CD4-positive, alpha-beta T cell (primary cell): ENCODE data around the gene SNX11. TPM values are rescaled to one million over a fixed set of nuclear protein-coding genes. Genes with fewer than 3 reads are reported as not detected.

ENCODE experiments used
- ATAC-seq: fragments of 200-7000 bp; cut with Tn5 transposase; one replicate; pipeline ENCODE4 v1.10.0; 2022; ENCODE audit warnings: mild to moderate bottlenecking; ENCODE audit not compliant: poor library complexity
- CTCF ChIA-PET: fragments of 350-600 bp; sonication (Branson Sonifier 250); formaldehyde crosslinking; loops from one replicate; lab custom pipeline; 2021; ENCODE audit warnings: antibody characterized with exemption, inconsistent platforms; lab: Charles Lee
- POLR2A ChIA-PET: fragments of 350-600 bp; sonication (Branson Sonifier 250); formaldehyde crosslinking; loops from one replicate; lab custom pipeline; 2021; ENCODE audit warnings: antibody characterized with exemption, inconsistent platforms; lab: Charles Lee
- DNase-seq, 14 experiments: peaks; one replicate each; pipeline ENCODE4 v3.0.0-alpha.2; 2013 to 2020; ENCODE audit warnings: mixed read lengths in 2 of 14
- H3K27ac ChIP-seq, 2 donors: one replicate each; pipeline versions ENCODE4 v1.5.1 to v1.7.0; 2013; ENCODE audit warnings: low read length in 2 of 2, low read depth in 1 of 2, mild to moderate bottlenecking in 1 of 2
- H3K27me3 ChIP-seq, 2 experiments: 1 replicate in 1 of 2; 2 replicates in 1 of 2; pipeline versions ENCODE4 v1.6.1 to v1.7.0; 2013; ENCODE audit warnings: low read length in 2 of 2, control low read depth in 1 of 2, mild to moderate bottlenecking in 1 of 2, moderate library complexity in 1 of 2; ENCODE audit not compliant: insufficient read depth in 2 of 2, control insufficient read depth in 1 of 2
- H3K36me3 ChIP-seq: one replicate; pipeline ENCODE4 v1.6.1; 2013; ENCODE audit warnings: low read length, control low read depth; ENCODE audit not compliant: insufficient read depth
- H3K4me1 ChIP-seq: one replicate; pipeline ENCODE4 v1.6.1; 2013; ENCODE audit warnings: low read length, control low read depth; ENCODE audit not compliant: insufficient read depth
- H3K4me3 ChIP-seq: one replicate; pipeline ENCODE4 v1.5.1; 2013; ENCODE audit warnings: mild to moderate bottlenecking, low read length, moderate library complexity
- H3K9me3 ChIP-seq, 2 experiments: 1 replicate in 1 of 2; 2 replicates in 1 of 2; pipeline versions ENCODE4 v1.6.1 to v1.7.0; 2013; ENCODE audit warnings: low read length in 2 of 2, mild to moderate bottlenecking in 2 of 2, control low read depth in 1 of 2, moderate library complexity in 1 of 2; ENCODE audit not compliant: control insufficient read depth in 1 of 2, insufficient read depth in 1 of 2
- H3K27ac Mint-ChIP-seq: one replicate; pipeline ENCODE4 v1.8.0; 2020; ENCODE audit warnings: mixed read lengths
- H3K27me3 Mint-ChIP-seq: one replicate; pipeline ENCODE4 v1.8.0; 2021; ENCODE audit warnings: mixed read lengths
- H3K36me3 Mint-ChIP-seq: one replicate; pipeline ENCODE4 v1.8.0; 2021; ENCODE audit warnings: low read depth, mixed read lengths
- H3K4me1 Mint-ChIP-seq: one replicate; pipeline ENCODE4 v1.8.0; 2021; ENCODE audit warnings: low read depth, mixed read lengths
- H3K4me3 Mint-ChIP-seq: one replicate; pipeline ENCODE4 v1.8.0; 2020; ENCODE audit warnings: mild to moderate bottlenecking, mixed read lengths
- H3K9me3 Mint-ChIP-seq: one replicate; pipeline ENCODE4 v1.8.0; 2020; ENCODE audit warnings: mixed read lengths
- intact Hi-C, 2 experiments: fragments of 100-400 bp; cut with DNase I in 1 of 2; cut with micrococcal nuclease in 1 of 2; formaldehyde crosslinking; loops; one replicate each; pipeline versions ENCODE4 v1.15.1 to v1.9.0; 2023 to 2025; cut with DNase I, micrococcal nuclease
- total RNA-seq, 174 experiments: library from RNA in 2 of 174; stranded (reverse) in 2 of 174; gene quantifications; one replicate each; pipeline ENCODE4 v1.2.3 and lab custom pipeline; 2021 to 2026
- TF ChIP-seq, protein P1 (sequence below): fragments of 200-600 bp; IDR thresholded peaks from one replicate; pipeline ENCODE4 v1.8.0; 2022; ENCODE audit warnings: antibody characterized with exemption, mild to moderate bottlenecking

SNX11 gene
- total RNA-seq, 2 experiments from 2014 or later = 6.8 to 8.7 TPM

DNA sequence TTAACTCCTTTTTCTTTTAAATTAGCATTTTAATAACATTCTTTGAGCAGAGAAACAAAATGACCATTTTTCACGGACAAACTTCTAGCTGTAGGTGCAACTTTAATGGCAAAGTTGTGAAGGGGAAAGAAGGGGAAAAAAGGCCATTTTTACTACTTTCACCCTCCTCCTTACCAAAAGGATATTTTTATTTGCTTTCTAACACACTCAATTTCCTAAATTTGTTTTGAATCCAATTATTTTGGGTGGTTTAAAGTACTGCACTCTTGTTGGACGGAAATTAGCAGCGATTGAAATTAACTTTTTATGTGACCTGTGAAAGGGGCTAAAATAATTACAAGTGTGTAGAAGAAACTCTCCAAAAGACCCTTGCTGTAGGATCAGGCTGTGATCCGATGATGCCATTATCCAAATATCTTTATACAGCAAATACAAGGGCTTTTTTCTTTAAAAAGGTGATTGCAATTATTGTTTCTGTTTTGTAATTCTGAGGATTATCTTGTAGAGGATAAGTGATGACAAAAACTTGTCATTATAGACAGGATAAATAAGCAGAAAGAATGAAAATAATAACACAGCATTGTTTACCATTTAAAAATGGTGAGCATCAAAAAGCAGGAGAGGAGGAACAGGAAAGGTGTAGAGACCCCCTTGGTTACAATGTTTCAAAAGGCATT is 42.4 kb downstream of the SNX11 start:
- POLR2A ChIA-PET = no interaction called here
- H3K27me3 Mint-ChIP-seq = no peaks in the 10 kb centered on the region
- no peaks in the 10 kb centered on the region for H3K9me3 ChIP-seq
- DNase-seq = no peak
- peaks cover 67% of the 10 kb centered on the region for H3K36me3 ChIP-seq
- no peak overlapping the region for H3K4me3 ChIP-seq
- H3K27me3 ChIP-seq = no peaks in the 10 kb centered on the region
- no peaks in the 10 kb centered on the region for H3K4me1 ChIP-seq
- no peak overlapping the region for H3K27ac Mint-ChIP-seq
- no peak overlapping the region for H3K27ac ChIP-seq
- peaks cover 10% of the 10 kb centered on the region for H3K4me1 Mint-ChIP-seq
- no peak overlapping the region for H3K4me3 Mint-ChIP-seq
- no peak for ATAC-seq
- intact Hi-C loops = no loop called here
- TF ChIP-seq, protein P1, sequence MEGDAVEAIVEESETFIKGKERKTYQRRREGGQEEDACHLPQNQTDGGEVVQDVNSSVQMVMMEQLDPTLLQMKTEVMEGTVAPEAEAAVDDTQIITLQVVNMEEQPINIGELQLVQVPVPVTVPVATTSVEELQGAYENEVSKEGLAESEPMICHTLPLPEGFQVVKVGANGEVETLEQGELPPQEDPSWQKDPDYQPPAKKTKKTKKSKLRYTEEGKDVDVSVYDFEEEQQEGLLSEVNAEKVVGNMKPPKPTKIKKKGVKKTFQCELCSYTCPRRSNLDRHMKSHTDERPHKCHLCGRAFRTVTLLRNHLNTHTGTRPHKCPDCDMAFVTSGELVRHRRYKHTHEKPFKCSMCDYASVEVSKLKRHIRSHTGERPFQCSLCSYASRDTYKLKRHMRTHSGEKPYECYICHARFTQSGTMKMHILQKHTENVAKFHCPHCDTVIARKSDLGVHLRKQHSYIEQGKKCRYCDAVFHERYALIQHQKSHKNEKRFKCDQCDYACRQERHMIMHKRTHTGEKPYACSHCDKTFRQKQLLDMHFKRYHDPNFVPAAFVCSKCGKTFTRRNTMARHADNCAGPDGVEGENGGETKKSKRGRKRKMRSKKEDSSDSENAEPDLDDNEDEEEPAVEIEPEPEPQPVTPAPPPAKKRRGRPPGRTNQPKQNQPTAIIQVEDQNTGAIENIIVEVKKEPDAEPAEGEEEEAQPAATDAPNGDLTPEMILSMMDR = no peak
- CTCF ChIA-PET = no interaction called here
- H3K9me3 Mint-ChIP-seq = no peaks in the 10 kb centered on the region
- H3K36me3 Mint-ChIP-seq = peaks cover 92% of the 10 kb centered on the region

DNA sequence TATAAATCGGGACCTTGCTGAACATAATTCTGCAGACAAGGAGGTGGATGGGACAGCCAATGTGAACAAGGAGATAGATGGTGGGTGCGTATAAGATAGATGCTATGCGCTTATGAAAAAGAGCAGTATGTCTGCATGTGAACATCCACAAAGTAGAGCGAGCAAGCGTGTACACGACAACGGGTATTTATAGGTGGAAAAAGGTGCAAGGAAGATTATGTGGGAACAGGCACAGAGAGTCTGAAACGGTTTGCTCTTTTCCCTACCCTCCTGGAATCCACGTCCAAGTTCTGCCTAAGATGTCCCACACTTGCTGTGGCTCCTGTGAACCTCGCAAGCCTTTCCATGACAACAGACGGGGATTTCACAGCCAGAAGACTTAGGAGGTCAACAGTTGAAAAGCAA is 43.0 kb downstream of the SNX11 start:
- no peak for ATAC-seq
- Mint-ChIP-seq H3K9me3 (no peaks in the 10 kb centered on the region), H3K27ac (no peak overlapping the region), H3K27me3 (no peaks in the 10 kb centered on the region), H3K36me3 (peaks cover 89% of the 10 kb centered on the region), H3K4me3 (no peak overlapping the region), H3K4me1 (peaks cover 10% of the 10 kb centered on the region)
- Histone ChIP-seq H3K4me1 (no peaks in the 10 kb centered on the region), H3K4me3 (no peak overlapping the region), H3K27ac (no peak overlapping the region), H3K9me3 (no peaks in the 10 kb centered on the region), H3K27me3 (no peaks in the 10 kb centered on the region), H3K36me3 (peaks cover 71% of the 10 kb centered on the region)
- TF ChIP-seq, protein P1 = no peak
- intact Hi-C loops = no loop called here
- ChIA-PET POLR2A (no interaction called here), CTCF (no interaction called here)
- DNase-seq = no peak

DNA sequence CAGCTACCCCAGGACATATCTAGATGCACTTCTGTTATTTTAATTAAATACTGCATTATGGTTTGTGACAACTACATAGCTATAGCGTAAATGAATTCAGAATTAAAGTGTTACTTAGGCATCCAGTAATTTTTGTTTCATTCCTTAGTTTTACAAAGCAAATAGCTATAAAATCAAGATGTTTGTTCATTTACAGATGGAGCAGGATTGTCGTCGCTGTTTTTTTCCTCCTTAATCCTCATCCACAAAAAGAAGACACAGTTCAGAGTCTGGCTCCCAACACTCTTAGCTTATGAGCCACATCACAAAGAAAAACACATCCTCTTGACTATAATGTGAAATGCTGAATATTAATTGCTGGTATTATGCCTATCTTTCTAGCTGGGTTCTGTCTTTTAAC is 43.7 kb downstream of the SNX11 start:
- Mint-ChIP-seq H3K36me3 (peaks cover 91% of the 10 kb centered on the region), H3K27ac (no peak overlapping the region), H3K4me3 (no peak overlapping the region), H3K4me1 (peaks cover 10% of the 10 kb centered on the region), H3K27me3 (no peaks in the 10 kb centered on the region), H3K9me3 (no peaks in the 10 kb centered on the region)
- Histone ChIP-seq H3K27me3 (no peaks in the 10 kb centered on the region), H3K27ac (no peak overlapping the region), H3K36me3 (peaks cover 74% of the 10 kb centered on the region), H3K4me3 (no peak overlapping the region), H3K4me1 (no peaks in the 10 kb centered on the region), H3K9me3 (no peaks in the 10 kb centered on the region)
- DNase-seq = no peak
- ChIA-PET CTCF (no interaction called here), POLR2A (no interaction called here)
- TF ChIP-seq, protein P1 = no peak
- ATAC-seq = no peak
- intact Hi-C loops = no loop called here
